ENCODE measurements around the gene CES5A.

DNA sequence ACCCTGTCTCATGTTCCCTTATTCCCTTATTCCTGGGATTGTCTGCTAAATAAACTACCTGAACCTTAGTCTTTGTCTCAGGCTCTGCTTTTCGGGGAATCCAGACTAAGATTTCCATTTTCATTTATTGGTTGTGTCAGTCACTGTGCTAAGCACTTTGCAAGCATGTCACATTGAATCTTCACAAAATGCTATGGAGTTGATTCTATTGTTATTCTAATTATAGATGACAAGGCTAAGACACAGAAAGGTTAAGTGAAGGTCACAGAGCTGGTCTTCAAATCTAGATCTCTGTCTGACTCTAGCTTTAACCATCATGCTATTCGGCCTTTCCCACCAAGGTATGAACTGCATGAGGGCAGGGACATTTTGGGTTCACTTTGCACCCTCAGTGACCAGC, 13.4 kb upstream of the CES5A start:
- TF ChIP-seq TEAD4 (IDR thresholded peaks at IDR 0.05) (no peak), EGR1 (IDR thresholded peaks at IDR 0.05) (no peak), MAX (IDR thresholded peaks at IDR 0.05) (no peak), REST (IDR thresholded peaks at IDR 0.05; ENCODE audit: low read depth) (no peak), CEBPB (IDR thresholded peaks at IDR 0.05) (no peak), EP300 (IDR thresholded peaks at IDR 0.05; ENCODE audit: borderline replicate concordance) (no peak), YY1 (IDR thresholded peaks at IDR 0.05; ENCODE audit: low read depth) (no peak)

Data from Ishikawa (cell line).